Activated naive CD8-positive, alpha-beta T cell treated with anti-CD3 and anti-CD28 coated beads, Interleukin-2, amount 10 ng/mL, durations not matched to agents 7 days and 5 days (primary cell): ENCODE results near the gene LIN7A. TPM values are rescaled to one million over a fixed set of nuclear protein-coding genes. Genes with fewer than 3 reads are reported as not detected.

Source experiments
- ATAC-seq: fragments of 150-1000 bp; cut with Tn5 transposase; one replicate; pipeline ENCODE4 v1.10.0; 2021; ENCODE audit warnings: low read depth, moderate library complexity
- POLR2A ChIA-PET: fragments of 350-600 bp; sonication (Branson Sonifier 250); formaldehyde crosslinking; loops from one replicate; lab custom pipeline; 2021; ENCODE audit warnings: antibody characterized with exemption; lab: Charles Lee
- DNase-seq: peaks from one replicate; pipeline ENCODE4 v3.0.0; 2021
- H3K27ac Mint-ChIP-seq: one replicate; pipeline ENCODE4 v1.8.0; 2022; ENCODE audit warnings: mild to moderate bottlenecking, mixed read lengths
- H3K27me3 Mint-ChIP-seq: one replicate; pipeline ENCODE4 v1.8.0; 2022; ENCODE audit warnings: mild to moderate bottlenecking, moderate library complexity, mixed read lengths
- H3K36me3 Mint-ChIP-seq: one replicate; pipeline ENCODE4 v1.8.0; 2021; ENCODE audit warnings: mild to moderate bottlenecking, mixed read lengths
- H3K4me1 Mint-ChIP-seq: one replicate; pipeline ENCODE4 v1.8.0; 2021; ENCODE audit warnings: mixed read lengths
- H3K4me3 Mint-ChIP-seq: one replicate; pipeline ENCODE4 v1.8.0; 2022; ENCODE audit warnings: mild to moderate bottlenecking, moderate library complexity, mixed read lengths
- H3K9me3 Mint-ChIP-seq: one replicate; pipeline ENCODE4 v1.8.0; 2021; ENCODE audit warnings: mixed read lengths
- microRNA-seq: library from miRNA; unstranded; fragments of <30 nt; microRNA quantifications from one replicate; pipeline ENCODE4 v1.2.0, GENCODE V29; 2022
- total RNA-seq, 2 experiments: library from RNA; stranded (reverse); gene quantifications; one replicate each; pipeline ENCODE4 v1.2.3, GENCODE V29; 2021

The LIN7A gene
- total RNA-seq, 2 experiments from 2014 or later: not detected

GRCh38 chr12:80766897-80767296, 170.8 kb downstream of the LIN7A start:
- H3K27me3 Mint-ChIP-seq: no peaks in the 10 kb centered on the region
- H3K36me3 Mint-ChIP-seq: no peaks in the 10 kb centered on the region
- peaks cover 2% of the 10 kb centered on the region for H3K9me3 Mint-ChIP-seq
- no peak overlapping the region for H3K4me3 Mint-ChIP-seq
- ATAC-seq: no peak
- no peak overlapping the region for H3K27ac Mint-ChIP-seq
- H3K4me1 Mint-ChIP-seq: no peaks in the 10 kb centered on the region
- DNase-seq: no peak
- POLR2A ChIA-PET: no interaction called here

DNA sequence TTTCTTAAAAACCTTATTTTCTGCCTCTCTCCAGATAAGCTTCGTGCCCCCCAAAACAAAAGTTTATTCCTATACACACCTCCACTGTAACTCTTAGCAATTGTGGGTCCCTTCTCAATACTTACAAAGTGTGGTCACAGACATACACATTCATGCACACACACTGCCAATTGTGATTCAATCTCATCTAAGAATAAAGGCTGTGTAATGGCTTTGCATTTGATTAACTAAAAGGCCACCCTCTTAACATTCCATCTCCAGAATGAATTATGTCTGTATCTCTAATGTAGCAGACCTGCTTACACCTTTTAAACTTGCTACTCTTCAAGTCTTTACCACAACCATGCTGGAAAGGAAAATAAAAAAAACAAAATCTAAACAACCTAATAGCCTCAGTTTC, 171.5 kb downstream of the LIN7A start:
- Mint-ChIP-seq H3K4me1 (no peaks in the 10 kb centered on the region), H3K9me3 (no peaks in the 10 kb centered on the region), H3K27me3 (no peaks in the 10 kb centered on the region), H3K27ac (no peak overlapping the region), H3K36me3 (no peaks in the 10 kb centered on the region), H3K4me3 (no peak overlapping the region)
- no peak for ATAC-seq
- no peak for DNase-seq
- POLR2A ChIA-PET: no interaction called here

DNA sequence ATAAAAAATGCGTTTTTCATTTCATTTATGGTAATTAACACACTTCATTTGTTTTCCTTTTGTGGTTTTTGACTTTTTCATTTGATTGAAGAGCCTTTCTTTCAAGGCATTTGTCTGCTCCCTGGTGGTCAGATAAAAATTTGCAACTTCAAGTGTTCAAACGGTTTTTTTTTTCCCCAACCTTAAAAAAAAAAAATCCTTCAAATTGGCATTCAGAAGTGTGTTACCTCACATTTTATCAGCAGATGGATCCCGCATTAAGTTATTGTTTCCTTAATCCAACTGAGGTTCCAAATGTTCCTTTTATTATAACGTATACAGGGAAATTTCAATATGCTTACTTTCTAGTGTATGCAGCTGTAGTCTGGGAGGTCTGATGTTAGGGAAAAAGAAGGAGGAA, 173.9 kb downstream of the LIN7A start:
- DNase-seq: no peak
- H3K36me3 Mint-ChIP-seq: no peaks in the 10 kb centered on the region
- H3K4me1 Mint-ChIP-seq: no peaks in the 10 kb centered on the region
- H3K4me3 Mint-ChIP-seq: no peak overlapping the region
- POLR2A ChIA-PET: no interaction called here
- no peak for ATAC-seq
- no peak overlapping the region for H3K27ac Mint-ChIP-seq
- H3K9me3 Mint-ChIP-seq: no peaks in the 10 kb centered on the region
- H3K27me3 Mint-ChIP-seq: no peaks in the 10 kb centered on the region

GRCh38 chr12:80761838-80762237, 175.9 kb downstream of the LIN7A start:
- H3K36me3 Mint-ChIP-seq: no peaks in the 10 kb centered on the region
- H3K27ac Mint-ChIP-seq: no peak overlapping the region
- no peaks in the 10 kb centered on the region for H3K4me1 Mint-ChIP-seq
- POLR2A ChIA-PET: no interaction called here
- ATAC-seq (no peak), DNase-seq (no peak)
- H3K27me3 Mint-ChIP-seq: peaks cover under 1% of the 10 kb centered on the region
- H3K4me3 Mint-ChIP-seq: no peak overlapping the region
- no peaks in the 10 kb centered on the region for H3K9me3 Mint-ChIP-seq

DNA sequence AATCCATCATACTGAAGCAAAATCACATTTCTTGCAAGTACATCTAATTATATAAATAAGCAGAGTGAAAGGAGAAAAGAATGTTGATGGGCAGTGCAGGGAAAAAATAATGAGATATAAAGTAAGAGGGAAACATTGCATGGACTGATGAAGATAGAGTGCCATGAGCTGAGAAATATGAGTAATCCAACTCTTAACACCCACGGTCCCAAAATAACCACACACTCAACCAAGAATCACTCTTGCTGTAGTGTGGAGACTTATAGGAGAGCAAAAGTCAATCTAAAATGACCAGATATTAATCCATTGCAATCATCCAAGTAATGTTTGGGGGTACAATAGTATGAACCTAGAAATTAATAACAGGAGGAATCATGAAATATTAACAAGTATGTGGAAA, 180.9 kb downstream of the LIN7A start:
- DNase-seq (no peak), ATAC-seq (no peak)
- Mint-ChIP-seq H3K27ac (no peak overlapping the region), H3K4me1 (no peaks in the 10 kb centered on the region), H3K4me3 (no peak overlapping the region), H3K9me3 (no peaks in the 10 kb centered on the region), H3K27me3 (peaks cover 2% of the 10 kb centered on the region), H3K36me3 (no peaks in the 10 kb centered on the region)
- POLR2A ChIA-PET: no interaction called here

- Mint-ChIP-seq H3K4me1 (no peaks in the 10 kb centered on the region), H3K27ac (no peak overlapping the region), H3K27me3 (peaks cover 2% of the 10 kb centered on the region), H3K36me3 (no peaks in the 10 kb centered on the region), H3K4me3 (no peak overlapping the region), H3K9me3 (no peaks in the 10 kb centered on the region)
- no peak for ATAC-seq
- no peak for DNase-seq
- POLR2A ChIA-PET: no interaction called here
Measured at GRCh38 chr12:80754274-80754673, 183.5 kb downstream of the LIN7A start.

DNA sequence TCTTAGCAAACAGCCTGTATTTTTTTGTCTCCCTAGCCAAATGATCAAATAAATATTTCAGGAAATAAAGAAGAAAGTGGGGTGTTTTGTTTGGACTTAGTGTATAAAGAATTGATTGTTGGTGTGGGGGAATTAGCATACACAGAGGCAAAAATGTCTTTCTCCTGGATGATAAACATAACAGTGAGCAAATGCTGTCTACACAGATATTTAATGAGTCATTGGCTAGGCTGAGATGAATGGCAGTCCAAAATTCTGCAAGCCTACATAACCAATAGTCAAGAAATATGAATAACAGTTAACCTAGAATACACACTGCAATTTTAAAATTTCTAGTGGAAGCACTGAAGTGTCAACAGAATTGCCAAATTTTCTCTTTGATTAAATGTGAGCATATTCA, 185.3 kb downstream of the LIN7A start:
- H3K4me1 Mint-ChIP-seq: no peaks in the 10 kb centered on the region
- no peak overlapping the region for H3K27ac Mint-ChIP-seq
- ATAC-seq (no peak), DNase-seq (no peak)
- no peak overlapping the region for H3K4me3 Mint-ChIP-seq
- H3K9me3 Mint-ChIP-seq: no peaks in the 10 kb centered on the region
- H3K27me3 Mint-ChIP-seq: peaks cover 2% of the 10 kb centered on the region
- POLR2A ChIA-PET: no interaction called here
- H3K36me3 Mint-ChIP-seq: no peaks in the 10 kb centered on the region

DNA sequence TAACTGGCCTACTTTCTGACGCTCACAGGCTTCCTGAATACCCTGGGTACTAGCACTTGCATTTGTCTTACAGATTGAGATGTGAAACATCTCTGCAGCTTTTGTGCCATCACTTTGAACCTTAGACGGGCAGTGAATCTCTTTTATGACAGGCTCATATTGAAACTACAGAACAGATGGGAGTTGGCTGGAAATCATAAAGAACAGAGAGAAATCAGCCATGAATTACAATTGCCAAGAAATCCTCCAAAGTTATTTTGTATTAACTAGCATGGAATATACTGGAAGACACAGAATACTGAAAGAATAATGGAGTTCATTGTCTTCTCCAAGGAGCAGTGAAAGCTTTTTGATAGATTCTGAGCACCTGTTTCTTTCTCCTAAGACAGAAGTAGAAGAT, 188.3 kb downstream of the LIN7A start:
- no peaks in the 10 kb centered on the region for H3K4me1 Mint-ChIP-seq
- DNase-seq (no peak), ATAC-seq (no peak)
- H3K27ac Mint-ChIP-seq: no peak overlapping the region
- no peak overlapping the region for H3K4me3 Mint-ChIP-seq
- H3K27me3 Mint-ChIP-seq: no peaks in the 10 kb centered on the region
- POLR2A ChIA-PET: no interaction called here
- H3K36me3 Mint-ChIP-seq: no peaks in the 10 kb centered on the region
- no peaks in the 10 kb centered on the region for H3K9me3 Mint-ChIP-seq

DNA sequence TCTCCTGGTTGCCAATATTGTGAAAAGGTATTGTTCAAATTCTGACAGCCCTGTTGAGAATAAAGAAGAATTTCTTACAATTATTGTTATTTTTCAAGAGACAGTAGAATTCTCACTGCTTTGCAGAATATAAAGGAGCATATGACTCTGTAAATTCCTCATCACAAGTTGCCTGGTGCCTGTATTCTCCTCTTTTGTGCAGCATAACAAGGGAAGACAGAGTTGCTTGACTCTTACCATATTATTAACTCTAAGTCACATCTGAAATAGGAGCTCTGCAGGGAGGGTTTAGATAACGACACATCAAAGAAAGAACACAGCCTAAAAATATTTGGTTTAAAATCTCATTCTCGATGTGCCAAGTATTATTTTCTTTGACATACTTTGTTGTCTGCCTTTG, 189.9 kb downstream of the LIN7A start:
- Mint-ChIP-seq H3K4me3 (no peak overlapping the region), H3K9me3 (no peaks in the 10 kb centered on the region), H3K4me1 (no peaks in the 10 kb centered on the region), H3K27ac (no peak overlapping the region), H3K27me3 (no peaks in the 10 kb centered on the region), H3K36me3 (no peaks in the 10 kb centered on the region)
- POLR2A ChIA-PET: no interaction called here
- DNase-seq (no peak), ATAC-seq (no peak)

GRCh38 chr12:80745851-80746505, 191.8 kb downstream of the LIN7A start:
- H3K36me3 Mint-ChIP-seq: no peaks in the 10 kb centered on the region
- no peaks in the 10 kb centered on the region for H3K27me3 Mint-ChIP-seq
- no peak for ATAC-seq
- H3K4me1 Mint-ChIP-seq: no peaks in the 10 kb centered on the region
- H3K27ac Mint-ChIP-seq: no peak overlapping the region
- no peak overlapping the region for H3K4me3 Mint-ChIP-seq
- no peaks in the 10 kb centered on the region for H3K9me3 Mint-ChIP-seq
- POLR2A ChIA-PET: no interaction called here
- DNase-seq: no peak

Small RNA genes lying within 50 kb of the gene (microRNA-seq; reads per million reads assigned to microRNA genes)
- gene MIR617 (not detected), gene MIR618 (not detected)

Other genes with a start within 250 kb of the LIN7A start
- not detected for gene MYF6, start 230.3 kb downstream of the LIN7A start, total RNA-seq
- not detected for gene MYF5, start 221.0 kb downstream of the LIN7A start, total RNA-seq
- gene ACSS3, start 140.1 kb upstream of the LIN7A start, total RNA-seq: not detected